ENCODE data around the gene TBPL1.

DNA sequence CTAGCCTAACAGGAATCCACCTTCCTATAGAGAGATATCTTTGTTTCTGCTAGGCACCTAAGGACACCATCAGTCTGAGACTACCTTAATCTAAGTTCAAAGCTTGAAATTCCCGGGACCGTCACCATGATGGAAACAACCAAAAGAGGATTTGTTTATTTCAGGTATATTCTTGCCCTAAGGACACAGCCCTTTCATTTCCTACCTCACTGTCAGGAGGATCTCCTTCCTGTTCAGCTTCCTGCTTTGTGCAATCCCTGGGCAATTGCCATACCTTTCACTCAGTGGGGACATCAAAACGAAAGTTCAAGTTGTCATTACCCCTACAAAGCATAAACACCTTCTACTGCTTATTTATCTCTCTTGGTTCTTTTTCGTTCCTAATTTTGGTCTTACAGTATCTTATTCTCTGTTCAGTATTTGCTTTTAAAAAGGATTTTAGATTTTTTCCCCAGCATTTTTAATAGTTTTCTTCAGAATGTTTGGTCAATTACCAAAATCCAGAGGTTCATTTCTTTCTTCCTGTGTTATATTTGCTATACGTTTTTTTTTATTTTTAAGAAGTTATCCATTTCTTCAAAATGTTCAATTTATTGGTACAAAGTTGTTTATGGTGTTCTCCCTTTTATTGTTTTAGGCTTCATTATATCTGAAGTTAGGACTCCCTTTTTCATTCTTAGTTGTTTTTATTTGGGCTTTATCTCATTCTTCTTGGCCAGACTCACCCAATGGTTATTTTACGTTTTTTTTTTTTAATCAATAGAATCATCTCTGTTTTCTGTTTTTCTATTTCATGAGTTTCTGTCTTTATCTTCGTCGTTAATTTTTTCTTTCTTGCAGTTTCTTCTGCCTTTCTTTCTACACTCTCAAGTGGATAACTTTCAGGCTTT is 13.0 kb upstream of the TBPL1 start:
- TF ChIP-seq, protein P1, sequence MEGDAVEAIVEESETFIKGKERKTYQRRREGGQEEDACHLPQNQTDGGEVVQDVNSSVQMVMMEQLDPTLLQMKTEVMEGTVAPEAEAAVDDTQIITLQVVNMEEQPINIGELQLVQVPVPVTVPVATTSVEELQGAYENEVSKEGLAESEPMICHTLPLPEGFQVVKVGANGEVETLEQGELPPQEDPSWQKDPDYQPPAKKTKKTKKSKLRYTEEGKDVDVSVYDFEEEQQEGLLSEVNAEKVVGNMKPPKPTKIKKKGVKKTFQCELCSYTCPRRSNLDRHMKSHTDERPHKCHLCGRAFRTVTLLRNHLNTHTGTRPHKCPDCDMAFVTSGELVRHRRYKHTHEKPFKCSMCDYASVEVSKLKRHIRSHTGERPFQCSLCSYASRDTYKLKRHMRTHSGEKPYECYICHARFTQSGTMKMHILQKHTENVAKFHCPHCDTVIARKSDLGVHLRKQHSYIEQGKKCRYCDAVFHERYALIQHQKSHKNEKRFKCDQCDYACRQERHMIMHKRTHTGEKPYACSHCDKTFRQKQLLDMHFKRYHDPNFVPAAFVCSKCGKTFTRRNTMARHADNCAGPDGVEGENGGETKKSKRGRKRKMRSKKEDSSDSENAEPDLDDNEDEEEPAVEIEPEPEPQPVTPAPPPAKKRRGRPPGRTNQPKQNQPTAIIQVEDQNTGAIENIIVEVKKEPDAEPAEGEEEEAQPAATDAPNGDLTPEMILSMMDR (IDR thresholded peaks at IDR 0.05) = no peak
- TF ChIP-seq POLR2A (IDR thresholded peaks at IDR 0.05) (no peak), POLR2AphosphoS5 (IDR thresholded peaks at IDR 0.05) (no peak)

Data from prostate gland (tissue), 2 donors.